Activated T-helper 9 cell treated with anti-CD3 and anti-CD28 coated beads, Interleukin-2, amount 50 U/mL, for 16 hours (primary cell): Measurements from ENCODE around the gene ZFR.
A peak's percentile ranks its signal among the peaks of the same experiment; 100 is the strongest.
"Not testable (repeated sequence)": the region's sequence is repeated elsewhere in the genome, so short reads cannot be mapped to it uniquely, and the experiment has no call there.

Source experiments
- DNase-seq: peaks from one replicate; pipeline ENCODE4 v3.0.0-alpha.2; 2020; ENCODE audit warnings: low read depth

The ZFR gene

GRCh38 chr5:32450952-32451351 lies 6.4 kb upstream of the ZFR start:
- DNase-seq, result no peak

- DNase-seq, result no peak
Observed at GRCh38 chr5:32449262-32449661, 4.7 kb upstream of the ZFR start.

GRCh38 chr5:32446630-32447029 lies 2.1 kb upstream of the ZFR start:
- no peak for DNase-seq

GRCh38 chr5:32445831-32446614 lies 1.5 kb upstream of the ZFR start:
- DNase-seq, result no peak

- no peak for DNase-seq
Observed at GRCh38 chr5:32445287-32445758, 783 bp upstream of the ZFR start.

GRCh38 chr5:32443541-32444430 lies 754 bp downstream of the ZFR start:
- peak; percentile 31 for DNase-seq

GRCh38 chr5:32443145-32443540 lies 1.4 kb downstream of the ZFR start:
- DNase-seq, result no peak

- DNase-seq, result no peak
Observed at GRCh38 chr5:32439086-32439642, 5.4 kb downstream of the ZFR start.

GRCh38 chr5:32436553-32437242 lies 7.8 kb downstream of the ZFR start:
- DNase-seq, result no peak

- DNase-seq, result no peak
Observed at GRCh38 chr5:32435383-32435782, 9.2 kb downstream of the ZFR start.

- DNase-seq, result no peak
Observed at GRCh38 chr5:32434221-32434620, 10.3 kb downstream of the ZFR start.

GRCh38 chr5:32432633-32433032 lies 11.9 kb downstream of the ZFR start:
- no peak for DNase-seq

GRCh38 chr5:32430825-32431224 lies 13.7 kb downstream of the ZFR start:
- DNase-seq, result not testable (repeated sequence)

GRCh38 chr5:32428426-32428825 lies 16.1 kb downstream of the ZFR start:
- DNase-seq, result no peak

GRCh38 chr5:32426440-32427151 lies 17.9 kb downstream of the ZFR start:
- no peak for DNase-seq

- no peak for DNase-seq
Observed at GRCh38 chr5:32422697-32423096, 21.8 kb downstream of the ZFR start.

GRCh38 chr5:32421075-32421474 lies 23.5 kb downstream of the ZFR start:
- DNase-seq, result no peak

GRCh38 chr5:32420506-32420905 lies 24.0 kb downstream of the ZFR start:
- DNase-seq, result no peak

GRCh38 chr5:32419791-32420190 lies 24.7 kb downstream of the ZFR start:
- no peak for DNase-seq

GRCh38 chr5:32413466-32414263 lies 30.9 kb downstream of the ZFR start:
- no peak for DNase-seq

- DNase-seq, result no peak
Observed at GRCh38 chr5:32410630-32411029, 33.9 kb downstream of the ZFR start.
